Tibial artery (tissue), 4 donors: Measurements from ENCODE around the gene MAT2B.

Experiments used
- DNase-seq, 2 donors: peaks; one replicate each; pipeline ENCODE4 v3.0.0-alpha.2; 2019
- H3K27ac ChIP-seq, 2 donors: fragments of 200-600 bp; sonication (generic) in 1 of 2; 1 replicate in 1 of 2; 2 replicates in 1 of 2; pipeline ENCODE4 v1.5.1; 2018 to 2019; ENCODE audit warnings: mild to moderate bottlenecking in 1 of 2
- H3K27me3 ChIP-seq, 2 donors: fragments of 200-600 bp; sonication (generic) in 1 of 2; one replicate each; pipeline versions ENCODE4 v1.5.1 to v1.6.0; 2016 to 2019
- H3K36me3 ChIP-seq, 3 donors: fragments of 200-600 bp; sonication (generic) in 2 of 3; one replicate each; pipeline ENCODE4 v1.5.1; 2016 to 2019; ENCODE audit warnings: mild to moderate bottlenecking in 2 of 3
- H3K4me1 ChIP-seq, 4 donors: fragments of 200-600 bp; sonication (generic) in 2 of 4; 1 replicate in 3 of 4; 2 replicates in 1 of 4; pipeline ENCODE4 v1.5.1; 2016 to 2019
- H3K4me3 ChIP-seq, 2 donors: fragments of 200-600 bp; sonication (generic) in 1 of 2; 1 replicate in 1 of 2; 2 replicates in 1 of 2; pipeline ENCODE4 v1.5.1; 2018 to 2019; ENCODE audit warnings: mild to moderate bottlenecking in 2 of 2
- H3K9me3 ChIP-seq, 3 donors: fragments of 200-600 bp; sonication (generic) in 1 of 3; one replicate each; pipeline ENCODE4 v1.5.1; 2016 to 2019
- intact Hi-C: fragments of 100-400 bp; cut with DNase I; formaldehyde crosslinking; loops from one replicate; pipeline ENCODE4 v1.15.0; 2023; ENCODE audit warnings: low total_unique reads
- TF ChIP-seq, protein P1 (sequence below), 2 experiments: fragments of 200-600 bp in 1 of 2; fragments of 450-650 bp in 1 of 2; IDR thresholded peaks; one replicate each; pipeline ENCODE4 v1.5.1; 2017 to 2019; ENCODE audit warnings: antibody characterized with exemption in 2 of 2, mild to moderate bottlenecking in 1 of 2, moderate library complexity in 1 of 2

The MAT2B gene

DNA sequence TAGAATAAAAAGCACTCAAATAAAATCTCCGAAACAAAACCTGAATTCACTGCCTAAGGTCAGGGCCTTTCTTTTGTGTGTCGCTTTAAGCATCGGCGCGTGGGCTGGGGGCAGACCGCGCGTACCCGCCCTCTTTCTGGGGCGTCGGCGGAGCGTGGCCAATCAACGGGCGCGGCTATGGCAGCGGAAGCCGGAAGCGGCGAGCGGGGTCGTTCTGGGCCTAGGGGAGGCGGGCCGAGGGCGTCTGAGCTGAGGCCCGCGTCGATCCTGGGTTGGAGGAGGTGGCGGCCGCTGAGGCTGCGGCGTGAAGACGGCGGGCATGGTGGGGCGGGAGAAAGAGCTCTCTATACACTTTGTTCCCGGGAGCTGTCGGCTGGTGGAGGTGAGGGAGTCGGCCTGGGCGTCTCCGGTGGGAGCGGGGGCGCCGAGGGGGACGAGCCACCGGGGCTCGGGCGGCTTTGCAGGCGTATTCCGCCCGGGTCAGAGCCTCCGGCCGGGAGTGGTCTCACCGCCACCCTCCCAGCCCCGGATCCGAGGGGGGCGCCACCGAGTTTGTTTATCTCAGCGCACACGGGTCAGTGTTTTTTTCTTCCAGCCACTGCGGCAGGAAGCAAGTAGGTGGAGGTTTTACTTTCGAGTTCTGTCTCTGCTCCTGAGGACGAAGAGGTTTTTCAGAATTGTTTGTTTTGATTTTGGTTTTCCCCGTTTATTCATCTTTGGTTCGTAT, at the start of gene MAT2B:
Gene MAT2B, plus strand, starts transcription at position 252 of the 727 bp plus-strand sequence. Its CDS starts 68 bp downstream, at position 320.
- Histone ChIP-seq H3K9me3 (no peaks in the 10 kb centered on the region), H3K36me3 (no peaks in the 10 kb centered on the region), H3K27me3 (no peaks in the 10 kb centered on the region), H3K4me3 (peak within 1 kb of the TSS; percentile 67 to 76), H3K4me1 (peaks cover 0 to 64% (median 38%) of the 10 kb centered on the region in 4 donors), H3K27ac (peak within 1 kb of the TSS; percentile 95 to 97)
- DNase-seq = peak; percentile 94 to 97
- TF ChIP-seq, protein P1, sequence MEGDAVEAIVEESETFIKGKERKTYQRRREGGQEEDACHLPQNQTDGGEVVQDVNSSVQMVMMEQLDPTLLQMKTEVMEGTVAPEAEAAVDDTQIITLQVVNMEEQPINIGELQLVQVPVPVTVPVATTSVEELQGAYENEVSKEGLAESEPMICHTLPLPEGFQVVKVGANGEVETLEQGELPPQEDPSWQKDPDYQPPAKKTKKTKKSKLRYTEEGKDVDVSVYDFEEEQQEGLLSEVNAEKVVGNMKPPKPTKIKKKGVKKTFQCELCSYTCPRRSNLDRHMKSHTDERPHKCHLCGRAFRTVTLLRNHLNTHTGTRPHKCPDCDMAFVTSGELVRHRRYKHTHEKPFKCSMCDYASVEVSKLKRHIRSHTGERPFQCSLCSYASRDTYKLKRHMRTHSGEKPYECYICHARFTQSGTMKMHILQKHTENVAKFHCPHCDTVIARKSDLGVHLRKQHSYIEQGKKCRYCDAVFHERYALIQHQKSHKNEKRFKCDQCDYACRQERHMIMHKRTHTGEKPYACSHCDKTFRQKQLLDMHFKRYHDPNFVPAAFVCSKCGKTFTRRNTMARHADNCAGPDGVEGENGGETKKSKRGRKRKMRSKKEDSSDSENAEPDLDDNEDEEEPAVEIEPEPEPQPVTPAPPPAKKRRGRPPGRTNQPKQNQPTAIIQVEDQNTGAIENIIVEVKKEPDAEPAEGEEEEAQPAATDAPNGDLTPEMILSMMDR (IDR thresholded peaks at IDR 0.05) = peak; percentile 38 to 43
- intact Hi-C loops = no loop called here

DNA sequence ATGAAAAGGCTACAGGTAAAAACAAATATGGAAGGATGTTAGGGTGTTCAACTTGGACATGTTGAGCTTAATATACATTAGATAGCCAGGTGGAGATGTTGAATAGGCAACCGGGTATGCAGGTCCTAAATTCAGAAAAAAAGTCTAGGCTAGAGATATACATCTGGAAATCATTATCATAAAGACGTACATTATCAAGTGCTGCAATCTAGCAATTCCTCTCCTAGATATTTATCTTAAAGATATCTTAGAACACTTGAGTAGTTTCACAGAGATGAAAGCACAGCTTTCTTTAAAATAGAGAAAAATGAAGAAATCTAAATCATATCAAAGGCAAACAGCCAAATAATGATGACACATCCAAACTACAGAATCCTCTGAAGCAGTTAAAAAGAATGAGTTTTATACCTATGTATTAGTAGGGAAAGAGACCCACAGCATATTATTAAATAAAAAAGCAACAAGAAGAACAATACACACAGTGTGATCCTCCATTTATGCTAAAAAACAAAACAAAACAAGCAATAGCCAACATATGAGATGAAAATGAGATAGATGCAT, 49.3 kb upstream of the MAT2B start:
- H3K4me3 ChIP-seq = no peak overlapping the region
- H3K36me3 ChIP-seq = peaks cover 14 to 32% (median 24%) of the 10 kb centered on the region in 3 donors
- H3K9me3 ChIP-seq = no peaks in the 10 kb centered on the region
- no peak overlapping the region for H3K27ac ChIP-seq
- no peak for DNase-seq
- H3K4me1 ChIP-seq = peaks cover 0 to 27% (median 9%) of the 10 kb centered on the region in 4 donors
- TF ChIP-seq, protein P1 (IDR thresholded peaks at IDR 0.05) = no peak
- no peaks in the 10 kb centered on the region for H3K27me3 ChIP-seq
- intact Hi-C loops = no loop called here

DNA sequence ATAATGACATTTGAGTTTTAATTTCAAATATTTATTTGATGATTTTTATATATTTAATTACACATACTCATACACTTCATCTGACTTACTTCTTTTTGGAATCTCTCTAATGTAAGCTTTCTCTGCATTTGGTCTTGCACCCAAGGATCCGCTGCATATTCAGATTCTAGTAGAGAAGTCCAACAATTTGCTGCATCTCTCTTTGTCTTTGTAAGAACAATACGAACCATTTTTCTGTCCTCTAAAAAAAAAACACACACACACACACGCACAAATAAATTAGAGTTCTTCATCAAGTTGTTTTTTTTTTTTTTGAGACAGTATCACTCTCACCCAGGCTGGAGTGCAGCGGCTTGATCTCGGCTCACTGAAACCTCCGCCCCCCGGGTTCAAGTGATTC, 48.6 kb upstream of the MAT2B start:
- intact Hi-C loops = no loop called here
- peaks cover 0 to 33% (median 16%) of the 10 kb centered on the region in 4 donors for H3K4me1 ChIP-seq
- TF ChIP-seq, protein P1 (IDR thresholded peaks at IDR 0.05) = no peak

DNA sequence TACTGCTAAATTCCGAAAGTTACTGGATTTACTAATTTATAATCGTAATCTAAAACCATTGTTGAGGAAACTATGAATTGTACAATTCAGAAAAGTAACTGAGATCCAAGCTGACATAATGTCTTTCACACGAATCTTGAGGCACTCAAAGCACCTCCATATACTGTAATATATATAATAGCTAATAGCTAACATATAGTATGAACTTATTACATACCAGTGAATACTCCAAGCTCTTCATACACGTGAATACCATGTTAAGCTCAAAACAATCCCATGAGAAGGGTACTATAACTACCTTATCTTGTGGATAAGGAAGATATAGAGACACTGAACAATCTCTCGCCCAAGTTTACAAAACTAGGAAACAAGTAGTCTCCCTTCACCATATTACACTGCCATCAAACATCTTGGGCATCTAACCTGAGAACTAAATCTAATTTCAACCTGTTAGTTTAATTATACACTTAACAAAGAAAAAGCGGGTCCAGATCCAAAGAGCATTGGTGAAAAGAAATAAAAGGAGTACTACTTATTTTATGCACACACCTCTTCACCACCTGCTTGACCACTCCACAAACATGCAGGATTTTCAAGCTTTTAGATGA, 46.5 kb upstream of the MAT2B start:
- no peaks in the 10 kb centered on the region for H3K27me3 ChIP-seq
- DNase-seq = no peak
- no peaks in the 10 kb centered on the region for H3K9me3 ChIP-seq
- TF ChIP-seq, protein P1 (IDR thresholded peaks at IDR 0.05) = no peak
- H3K36me3 ChIP-seq = peaks cover 0 to 17% (median 17%) of the 10 kb centered on the region in 3 donors
- peaks cover 0 to 31% (median 16%) of the 10 kb centered on the region in 4 donors for H3K4me1 ChIP-seq
- H3K4me3 ChIP-seq = peak overlapping the region; percentile 68 to 84
- intact Hi-C loops = no loop called here
- H3K27ac ChIP-seq = peak overlapping the region; percentile 96 to 97

More for the DNA sequence above, 48.6 kb upstream of the MAT2B start:
- Histone ChIP-seq H3K9me3 (no peaks in the 10 kb centered on the region), H3K27me3 (no peaks in the 10 kb centered on the region), H3K27ac (no peak overlapping the region), H3K36me3 (peaks cover 11 to 26% (median 18%) of the 10 kb centered on the region in 3 donors), H3K4me3 (no peak overlapping the region)
- DNase-seq = no peak

DNA sequence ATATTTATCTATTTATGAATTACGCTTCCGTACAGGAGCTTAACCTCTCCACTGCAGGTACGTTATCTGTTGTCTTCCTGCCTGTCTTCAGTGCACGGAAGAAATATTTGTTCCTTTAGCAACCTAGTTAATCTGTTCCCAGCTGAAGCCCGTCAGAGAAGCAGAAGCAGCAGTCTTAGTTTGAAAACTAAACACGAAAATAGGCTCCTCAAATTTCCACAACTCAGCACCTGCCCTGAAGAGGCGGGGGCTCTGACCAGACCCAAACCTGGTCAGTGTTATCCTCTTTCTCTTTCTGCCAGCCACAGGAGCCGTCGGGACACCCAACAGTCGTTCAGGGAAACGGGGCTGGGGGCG, 46.0 kb upstream of the MAT2B start:
- H3K27ac ChIP-seq = peak overlapping the region; percentile 96 to 97
- no peak for DNase-seq
- peaks cover 0 to 15% (median 12%) of the 10 kb centered on the region in 3 donors for H3K36me3 ChIP-seq
- TF ChIP-seq, protein P1 (IDR thresholded peaks at IDR 0.05) = no peak
- no peaks in the 10 kb centered on the region for H3K27me3 ChIP-seq
- peak overlapping the region; percentile 68 to 84 for H3K4me3 ChIP-seq
- no peaks in the 10 kb centered on the region for H3K9me3 ChIP-seq
- H3K4me1 ChIP-seq = peaks cover 0 to 31% (median 16%) of the 10 kb centered on the region in 4 donors
- intact Hi-C loops = no loop called here
